ENCODE measurements around the gene LCN6. TPM values are rescaled to one million over a fixed set of nuclear protein-coding genes. Genes with fewer than 3 reads are reported as not detected.
A peak's percentile ranks its signal among the peaks of the same experiment; 100 is the strongest.

Gene LCN6
- total and polyA plus RNA-seq, 9 of the 15 experiments (the other 6 are each of a cell fraction or from before 2014, with no cell fraction given), result 0.10 to 0.45 (median 0.37) TPM; not detected in 5

DNA sequence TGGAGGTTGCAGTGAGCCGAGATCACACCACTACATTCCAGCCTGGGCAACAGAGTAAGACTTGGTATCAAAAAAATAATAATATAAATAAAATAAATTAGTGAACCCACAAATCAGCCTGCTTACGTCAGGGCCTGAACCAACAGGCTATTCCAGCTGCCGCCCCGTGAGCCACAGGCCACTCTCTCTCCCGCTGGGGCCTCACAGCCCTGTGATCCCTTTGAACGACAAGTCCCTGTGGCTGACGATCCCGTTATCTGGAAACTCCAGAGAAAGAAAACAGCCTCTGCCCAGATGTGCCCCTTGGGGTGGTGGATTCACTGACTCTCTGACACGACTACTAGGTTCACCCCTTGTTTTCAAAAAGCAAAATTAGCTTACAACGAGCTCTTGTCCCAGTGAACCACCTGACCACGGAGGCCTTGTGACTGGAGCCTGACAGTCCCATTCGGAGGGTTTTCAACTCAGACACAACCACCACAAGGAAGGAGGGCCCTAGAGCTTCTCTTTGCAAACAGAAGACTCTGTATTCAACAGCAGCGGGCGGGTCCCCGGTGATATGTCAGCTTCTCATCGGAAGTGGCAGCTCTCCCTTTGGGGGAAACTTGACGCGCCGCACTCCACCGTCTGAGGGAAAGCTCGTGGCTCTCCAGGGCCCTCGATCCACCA lies 40.3 kb downstream of the LCN6 start (continued):
- TF ChIP-seq ZNF146 (CRISPR knock-in tag; IDR thresholded peaks at IDR 0.05; ENCODE audit: unreplicated experiment), result no peak
- TF ChIP-seq, protein P1, sequence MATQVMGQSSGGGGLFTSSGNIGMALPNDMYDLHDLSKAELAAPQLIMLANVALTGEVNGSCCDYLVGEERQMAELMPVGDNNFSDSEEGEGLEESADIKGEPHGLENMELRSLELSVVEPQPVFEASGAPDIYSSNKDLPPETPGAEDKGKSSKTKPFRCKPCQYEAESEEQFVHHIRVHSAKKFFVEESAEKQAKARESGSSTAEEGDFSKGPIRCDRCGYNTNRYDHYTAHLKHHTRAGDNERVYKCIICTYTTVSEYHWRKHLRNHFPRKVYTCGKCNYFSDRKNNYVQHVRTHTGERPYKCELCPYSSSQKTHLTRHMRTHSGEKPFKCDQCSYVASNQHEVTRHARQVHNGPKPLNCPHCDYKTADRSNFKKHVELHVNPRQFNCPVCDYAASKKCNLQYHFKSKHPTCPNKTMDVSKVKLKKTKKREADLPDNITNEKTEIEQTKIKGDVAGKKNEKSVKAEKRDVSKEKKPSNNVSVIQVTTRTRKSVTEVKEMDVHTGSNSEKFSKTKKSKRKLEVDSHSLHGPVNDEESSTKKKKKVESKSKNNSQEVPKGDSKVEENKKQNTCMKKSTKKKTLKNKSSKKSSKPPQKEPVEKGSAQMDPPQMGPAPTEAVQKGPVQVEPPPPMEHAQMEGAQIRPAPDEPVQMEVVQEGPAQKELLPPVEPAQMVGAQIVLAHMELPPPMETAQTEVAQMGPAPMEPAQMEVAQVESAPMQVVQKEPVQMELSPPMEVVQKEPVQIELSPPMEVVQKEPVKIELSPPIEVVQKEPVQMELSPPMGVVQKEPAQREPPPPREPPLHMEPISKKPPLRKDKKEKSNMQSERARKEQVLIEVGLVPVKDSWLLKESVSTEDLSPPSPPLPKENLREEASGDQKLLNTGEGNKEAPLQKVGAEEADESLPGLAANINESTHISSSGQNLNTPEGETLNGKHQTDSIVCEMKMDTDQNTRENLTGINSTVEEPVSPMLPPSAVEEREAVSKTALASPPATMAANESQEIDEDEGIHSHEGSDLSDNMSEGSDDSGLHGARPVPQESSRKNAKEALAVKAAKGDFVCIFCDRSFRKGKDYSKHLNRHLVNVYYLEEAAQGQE (IDR thresholded peaks at IDR 0.05; ENCODE audit: borderline replicate concordance), result no peak
- TF ChIP-seq, protein P1 (CRISPR knock-in tag; IDR thresholded peaks at IDR 0.05; ENCODE audit: low read depth), result no peak
- TF ChIP-seq CXXC5 (CRISPR knock-in tag; IDR thresholded peaks at IDR 0.05), result 0 out of 2 replicates have a peak, but pooled peaks have one; percentile 18
- no peak for TF ChIP-seq NFE2L1 (tag; IDR thresholded peaks at IDR 0.05; ENCODE audit: borderline replicate concordance, low read depth)
- no peak for TF ChIP-seq HMGN3 (IDR thresholded peaks at IDR 0.05; ENCODE audit: borderline replicate concordance, extremely low read depth, insufficient read length, low read depth, low read length)
- TF ChIP-seq FOXP4 (CRISPR knock-in tag; IDR thresholded peaks at IDR 0.05; ENCODE audit: borderline replicate concordance), result no peak
- TF ChIP-seq CAMTA2 (CRISPR knock-in tag; conservative IDR thresholded peaks at IDR 0.05), result no peak
- TF ChIP-seq PATZ1 (CRISPR knock-in tag; IDR thresholded peaks at IDR 0.05; ENCODE audit: borderline replicate concordance), result no peak
- no peak for TF ChIP-seq TAF15 (IDR thresholded peaks at IDR 0.05; ENCODE audit: low read depth, low read length)
- TF ChIP-seq TEAD2 (tag; IDR thresholded peaks at IDR 0.05), result no peak
- peak; percentile 8; the same call in 1 of the 2 replicates for TF ChIP-seq USF1 (CRISPR knock-in tag; IDR thresholded peaks at IDR 0.05)

All from K562 (cell line).